GM12878 (cell line): ENCODE data around the gene SENP7. TPM values are rescaled to one million over a fixed set of nuclear protein-coding genes. Genes with fewer than 3 reads are reported as not detected.

ENCODE experiments used
- ATAC-seq: fragments of 200-7000 bp; cut with Tn5 transposase; 3 replicates; pipeline ENCODE4 v1.9.1; 2020; ENCODE audit warnings: mild to moderate bottlenecking, moderate library complexity
- BruUV-seq: library from RNA; stranded (reverse); fragments of 400-500 nt; replicated peaks from 2 replicates; lab custom pipeline; 2021; lab: Mats Ljungman, UMichigan
- CTCF ChIA-PET: fragments of 300-600 bp; sonication (Branson Sonifier 250); formaldehyde crosslinking; extraction: SDS; loops from one replicate; lab custom pipeline; 2021; ENCODE audit warnings: inconsistent platforms; lab: Yijun Ruan, JAX
- POLR2A ChIA-PET: fragments of 350-600 bp; formaldehyde crosslinking; extraction: SDS; loops from one replicate; lab custom pipeline; 2021; ENCODE audit warnings: inconsistent platforms; lab: Charles Lee
- RAD21 ChIA-PET: fragments of 300-600 bp; sonication (Branson Sonifier 250); formaldehyde crosslinking; loops from one replicate; lab custom pipeline; 2023; ENCODE audit warnings: antibody characterized with exemption; ENCODE audit not compliant: unreplicated experiment; lab: Charles Lee
- SMC1A ChIA-PET: fragments of 300-600 bp; sonication (Branson Sonifier 250); formaldehyde crosslinking; loops from one replicate; lab custom pipeline; 2023; ENCODE audit not compliant: unreplicated experiment, uncharacterized antibody; lab: Charles Lee
- DNase-seq: peaks from one replicate; pipeline ENCODE4 v3.0.0-alpha.2; 2011; ENCODE audit warnings: low read depth, low spot score
- FAIRE-seq: peaks from 3 replicates; lab custom pipeline; 2011; peaks lifted over from hg19 to GRCh38; lab: Jason Lieb, UNC
- H2AFZ ChIP-seq: 2 replicates; pipeline ENCODE4 v1.6.0; 2011; ENCODE audit warnings: low read depth, low read length, control low read depth; ENCODE audit not compliant: control insufficient read depth
- H3K27ac ChIP-seq: 2 replicates; pipeline ENCODE4 v1.5.1; 2011; ENCODE audit warnings: control low read depth; ENCODE audit not compliant: control insufficient read depth, insufficient read depth
- H3K27me3 ChIP-seq, 2 experiments: replicated peaks in 1 of 2; 2 replicates each; pipeline versions ENCODE4 v1.6.0 to v1.6.1; 2011; ENCODE audit warnings: low read length in 1 of 2; ENCODE audit not compliant: control insufficient read depth in 2 of 2, insufficient read depth in 2 of 2
- H3K36me3 ChIP-seq, 2 experiments: 2 replicates each; pipeline ENCODE4 v1.5.1; 2011; ENCODE audit warnings: low read length in 1 of 2; ENCODE audit not compliant: control insufficient read depth in 2 of 2, insufficient read depth in 2 of 2
- H3K4me1 ChIP-seq: 2 replicates; pipeline ENCODE4 v1.6.1; 2011; ENCODE audit warnings: mild to moderate bottlenecking, low read length, moderate library complexity, mixed read lengths; ENCODE audit not compliant: control insufficient read depth, insufficient read depth
- H3K4me2 ChIP-seq: 2 replicates; pipeline ENCODE4 v1.6.0; 2011; ENCODE audit warnings: control low read depth; ENCODE audit not compliant: control insufficient read depth, insufficient read depth
- H3K4me3 ChIP-seq: fragments of 200-600 bp; sonication (generic); 2 replicates; pipeline ENCODE4 v1.5.1; 2016
- H3K79me2 ChIP-seq: 2 replicates; pipeline ENCODE4 v1.6.0; 2011; ENCODE audit warnings: low read length; ENCODE audit not compliant: control insufficient read depth, insufficient read depth
- H3K9ac ChIP-seq: 2 replicates; pipeline ENCODE4 v1.8.0; 2011; ENCODE audit warnings: low read length, control low read depth, mixed read lengths; ENCODE audit not compliant: control insufficient read depth, insufficient read depth
- H3K9me3 ChIP-seq: replicated peaks from 3 replicates; pipeline ENCODE4 v1.5.1; 2011; ENCODE audit warnings: mild to moderate bottlenecking, low read length; ENCODE audit not compliant: control insufficient read depth, insufficient read depth
- H4K20me1 ChIP-seq: 2 replicates; pipeline ENCODE4 v1.6.0; 2011; ENCODE audit not compliant: control insufficient read depth, insufficient read depth
- JUNB ChIP-seq: IDR thresholded peaks from 2 replicates; pipeline ENCODE4 v1.6.1; 2016; ENCODE audit warnings: antibody characterized with exemption, mild to moderate bottlenecking
- POLR2AphosphoS5 ChIP-seq: IDR thresholded peaks from 2 replicates; pipeline ENCODE4 v1.6.1; 2011; ENCODE audit warnings: mild to moderate bottlenecking, low read length, inconsistent platforms
- SREBF1 ChIP-seq: IDR thresholded peaks from 2 replicates; pipeline ENCODE4 v1.6.1; 2012; ENCODE audit warnings: mild to moderate bottlenecking, low read length
- SUPT20H ChIP-seq: IDR thresholded peaks from 2 replicates; pipeline ENCODE4 v1.6.1; 2011; ENCODE audit warnings: low read depth, mild to moderate bottlenecking, low read length, moderate library complexity, borderline replicate concordance; ENCODE audit not compliant: control insufficient read depth
- TARDBP ChIP-seq: IDR thresholded peaks from 2 replicates; pipeline ENCODE4 v1.6.1; 2016; ENCODE audit warnings: borderline replicate concordance
- WGBS: methylation state at CpG from one replicate; pipeline ENCODE4 v1.1.6; 2016; ENCODE audit warnings: low lambda C conversion rate; ENCODE audit not compliant: insufficient replicate concordance, insufficient coverage; ENCODE audit errors: missing lambda C conversion rate; 5-methylcytosine and 5-hydroxymethylcytosine counted together
- in situ Hi-C: fragments of 300-500 bp; cut with MboI; formaldehyde crosslinking; loops from 9 replicates; pipeline ENCODE4 v1.14.3; 2018; ENCODE audit warnings: mixed read lengths
- intact Hi-C: fragments of 100-400 bp; cut with micrococcal nuclease; formaldehyde crosslinking; loops from one replicate; pipeline ENCODE4 v1.14.2; 2022; ENCODE audit not compliant: unreplicated experiment
- polyA plus RNA-seq, 11 experiments: library from polyadenylated mRNA; depleted of rRNA in 4 of 11; unstranded in 6 of 11; stranded (reverse) in 5 of 11; fragments of >200 nt; fragmentation: Nextera tagmentation in 4 of 11; fragmentation: Illumina TruSeq in 1 of 11; extraction: Ambion mirVana in 4 of 11; extraction: Trizol in 1 of 11; gene quantifications; 1 replicate in 1 of 11; 2 replicates in 10 of 11; pipeline versions ENCODE4 v1.2.1 to v1.2.3, GENCODE V29; 2011 to 2016; ENCODE audit warnings: inconsistent platforms in 2 of 11, missing spikeins in 2 of 11, low read depth in 1 of 11
- total RNA-seq, 4 experiments: library from RNA; depleted of rRNA in 3 of 4; stranded (reverse); fragments of >200 nt in 3 of 4; fragmentation: Illumina TruSeq in 1 of 4; extraction: Trizol in 1 of 4; gene quantifications; 2 replicates each; pipeline versions ENCODE4 v1.2.1 to v1.2.3, GENCODE V29; 2013 to 2021

Gene SENP7
- total and polyA plus RNA-seq, 10 of the 15 experiments (the other 5 are each of a cell fraction or from before 2014, with no cell fraction given), result 2.6 to 14.7 (median 8.3) TPM

- TF ChIP-seq TARDBP (no peak), POLR2AphosphoS5 (no peak), JUNB (no peak)
- Histone ChIP-seq H4K20me1 (no peaks in the 10 kb centered on the region), H3K27ac (no peak overlapping the region), H3K79me2 (no peaks in the 10 kb centered on the region), H3K4me1 (no peaks in the 10 kb centered on the region), H3K9me3 (no peaks in the 10 kb centered on the region), H3K9ac (no peak overlapping the region), H3K4me3 (no peak overlapping the region), H2AFZ (no peak overlapping the region), H3K4me2 (no peak overlapping the region), H3K36me3 (no peaks in the 10 kb centered on the region), H3K27me3 (no peaks in the 10 kb centered on the region)
- DNase-seq, result no peak
- no peak for ATAC-seq
- intact Hi-C loops, result no loop called here
- ChIA-PET RAD21 (no interaction called here), POLR2A (interaction anchor here (1.2 kb wide), 1 partner anchor 14 kb away, joined by 3 read pairs; no protein-coding TSS in a partner anchor), SMC1A (interaction anchor here (1.2 to 1.5 kb wide), 3 partner anchors 8 to 13 kb away, joined by 3 read pairs; no protein-coding TSS in a partner anchor), CTCF (interaction anchor here (1.2 kb wide), 1 partner anchor 10 kb away, joined by 3 read pairs; no protein-coding TSS in a partner anchor)
- in situ Hi-C loops, result no loop called here
- BruUV-seq, result no TSS peak
- WGBS, result 27% methylated on average over 5 of the region's 5 CpGs
- no peak for FAIRE-seq
Observed at GRCh38 chr3:101535221-101535620, 22.2 kb upstream of the SENP7 start.

- H3K4me2 ChIP-seq, result no peak overlapping the region
- H3K79me2 ChIP-seq, result no peaks in the 10 kb centered on the region
- no peak overlapping the region for H2AFZ ChIP-seq
- TF ChIP-seq SREBF1 (no peak), TARDBP (no peak), SUPT20H (no peak)
- ATAC-seq (no peak), DNase-seq (no peak), FAIRE-seq (no peak)
- no peaks in the 10 kb centered on the region for H3K27me3 ChIP-seq
- WGBS, result 100% methylated on average over 1 of the region's 1 CpG
- H3K9me3 ChIP-seq, result no peaks in the 10 kb centered on the region
- H3K27ac ChIP-seq, result no peak overlapping the region
- ChIA-PET SMC1A (no interaction called here), POLR2A (no interaction called here), RAD21 (no interaction called here), CTCF (no interaction called here)
- no peaks in the 10 kb centered on the region for H3K36me3 ChIP-seq
- H4K20me1 ChIP-seq, result no peaks in the 10 kb centered on the region
- in situ Hi-C loops (no loop called here), intact Hi-C loops (no loop called here)
- no peak overlapping the region for H3K9ac ChIP-seq
- H3K4me3 ChIP-seq, result no peak overlapping the region
- no TSS peak for BruUV-seq
- H3K4me1 ChIP-seq, result no peaks in the 10 kb centered on the region
Observed at GRCh38 chr3:101533603-101533968, 20.6 kb upstream of the SENP7 start.
